Mucosa of rectum (tissue), 2 donors: ENCODE results near the gene SELENBP1.
"Not testable (repeated sequence)": the region's sequence is repeated elsewhere in the genome, so short reads cannot be mapped to it uniquely, and the experiment has no call there.

Experiments
- H3K27ac ChIP-seq, 2 donors: one replicate each; pipeline ENCODE4 v1.7.0; 2013; ENCODE audit warnings: inconsistent platforms in 2 of 2, low read depth in 2 of 2, low read length in 2 of 2
- H3K27me3 ChIP-seq, 2 donors: one replicate each; pipeline ENCODE4 v1.7.0; 2013; ENCODE audit warnings: low read length in 2 of 2; ENCODE audit not compliant: control insufficient read depth in 2 of 2, insufficient read depth in 2 of 2
- H3K36me3 ChIP-seq, 2 donors: one replicate each; pipeline ENCODE4 v1.7.0; 2013; ENCODE audit warnings: low read length in 2 of 2; ENCODE audit not compliant: control insufficient read depth in 2 of 2, insufficient read depth in 2 of 2
- H3K4me1 ChIP-seq, 2 donors: one replicate each; pipeline ENCODE4 v1.7.0; 2013; ENCODE audit warnings: low read length in 2 of 2, mild to moderate bottlenecking in 1 of 2; ENCODE audit not compliant: control insufficient read depth in 2 of 2, insufficient read depth in 2 of 2
- H3K4me3 ChIP-seq, 2 donors: one replicate each; pipeline ENCODE4 v1.7.0; 2013; ENCODE audit warnings: low read length in 2 of 2
- H3K9ac ChIP-seq, 2 donors: one replicate each; pipeline ENCODE4 v1.7.0; 2013; ENCODE audit warnings: low read length in 2 of 2, low read depth in 1 of 2, mild to moderate bottlenecking in 1 of 2
- H3K9me3 ChIP-seq, 2 donors: one replicate each; pipeline ENCODE4 v1.7.0; 2013; ENCODE audit warnings: low read length in 2 of 2; ENCODE audit not compliant: control insufficient read depth in 2 of 2
- donor health status: healthy.
- donor health status: Normal muscosa, but diverticular disease.

SELENBP1 gene

GRCh38 chr1:151364996-151365395 is 7.5 kb downstream of the SELENBP1 start:
- peaks cover 50 to 54% of the 10 kb centered on the region in 2 donors for H3K36me3 ChIP-seq
- H3K9me3 ChIP-seq, result peaks cover 0 to 8% of the 10 kb centered on the region in 2 donors
- no peak overlapping the region for H3K9ac ChIP-seq
- no peak overlapping the region for H3K4me3 ChIP-seq
- H3K4me1 ChIP-seq, result peaks cover 18 to 19% of the 10 kb centered on the region in 2 donors
- H3K27me3 ChIP-seq, result no peaks in the 10 kb centered on the region
- H3K27ac ChIP-seq, result no peak overlapping the region

GRCh38 chr1:151362308-151363155 is 10.0 kb downstream of the SELENBP1 start:
- H3K4me3 ChIP-seq, result no peak overlapping the region
- H3K4me1 ChIP-seq, result no peaks in the 10 kb centered on the region
- H3K9me3 ChIP-seq, result peaks cover 0 to 8% of the 10 kb centered on the region in 2 donors
- H3K27me3 ChIP-seq, result no peaks in the 10 kb centered on the region
- H3K27ac ChIP-seq, result no peak overlapping the region
- H3K9ac ChIP-seq, result no peak overlapping the region
- peaks cover 37% of the 10 kb centered on the region in 2 donors for H3K36me3 ChIP-seq

- Histone ChIP-seq H3K27me3 (no peaks in the 10 kb centered on the region), H3K4me3 (no peak overlapping the region), H3K36me3 (peaks cover 33 to 35% of the 10 kb centered on the region in 2 donors), H3K4me1 (no peaks in the 10 kb centered on the region), H3K27ac (no peak overlapping the region), H3K9me3 (peaks cover 0 to 8% of the 10 kb centered on the region in 2 donors), H3K9ac (no peak overlapping the region)
These were observed 10.6 kb downstream of the SELENBP1 start for GRCh38 chr1:151361883-151362282.

DNA sequence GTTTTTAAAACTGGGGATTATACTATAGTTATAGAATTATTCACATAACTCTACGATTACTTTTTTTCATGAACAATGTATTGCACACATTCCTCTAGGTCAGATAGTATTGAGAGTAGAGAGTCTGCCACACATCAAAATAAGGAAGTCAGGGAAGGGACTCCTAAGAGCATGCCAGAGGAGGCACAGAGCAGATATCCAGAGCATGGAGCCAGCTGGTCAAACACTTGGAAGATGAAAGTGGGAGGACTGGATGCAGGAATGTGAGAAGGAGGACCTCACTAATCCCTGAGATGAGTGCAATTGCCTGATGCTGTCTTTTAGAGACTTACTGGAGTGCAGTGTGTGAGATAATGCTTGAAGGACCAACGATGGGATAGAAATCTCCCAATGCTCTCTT is 15.8 kb downstream of the SELENBP1 start:
- Histone ChIP-seq H3K27ac (no peak overlapping the region), H3K36me3 (no peaks in the 10 kb centered on the region), H3K4me1 (no peaks in the 10 kb centered on the region), H3K4me3 (no peak overlapping the region), H3K9ac (no peak overlapping the region), H3K27me3 (no peaks in the 10 kb centered on the region), H3K9me3 (no peaks in the 10 kb centered on the region)

GRCh38 chr1:151352021-151352718 is 20.3 kb downstream of the SELENBP1 start:
- Histone ChIP-seq H3K4me3 (no peak overlapping the region), H3K9me3 (no peaks in the 10 kb centered on the region), H3K4me1 (peaks cover 0 to 6% of the 10 kb centered on the region in 2 donors), H3K27me3 (no peaks in the 10 kb centered on the region), H3K36me3 (no peaks in the 10 kb centered on the region), H3K9ac (no peak overlapping the region), H3K27ac (no peak overlapping the region)

DNA sequence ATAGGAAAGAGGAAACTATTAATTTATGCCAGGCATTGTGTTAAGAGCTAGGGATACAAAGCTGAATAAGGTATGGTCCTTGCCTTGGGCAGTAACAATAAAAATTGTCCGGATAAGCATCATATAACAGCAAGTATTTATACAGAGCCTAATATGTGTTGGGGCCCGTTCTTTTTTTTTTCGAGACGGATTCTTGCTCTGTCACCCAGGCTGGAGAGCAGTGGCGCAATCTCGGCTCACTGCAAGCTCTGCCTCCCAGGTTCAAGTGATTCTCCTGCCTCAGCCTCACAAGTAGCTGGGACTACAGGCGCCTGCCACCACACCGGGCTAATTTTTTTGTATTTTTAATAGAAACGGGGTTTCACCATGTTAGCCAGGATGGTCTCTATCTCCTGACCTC is 22.2 kb downstream of the SELENBP1 start:
- H3K9ac ChIP-seq, H3K27me3 ChIP-seq, H3K27ac ChIP-seq, H3K9me3 ChIP-seq, H3K36me3 ChIP-seq, H3K4me3 ChIP-seq: not testable (repeated sequence)
- H3K4me1 ChIP-seq, result peaks cover 9 to 15% of the 10 kb centered on the region in 2 donors

DNA sequence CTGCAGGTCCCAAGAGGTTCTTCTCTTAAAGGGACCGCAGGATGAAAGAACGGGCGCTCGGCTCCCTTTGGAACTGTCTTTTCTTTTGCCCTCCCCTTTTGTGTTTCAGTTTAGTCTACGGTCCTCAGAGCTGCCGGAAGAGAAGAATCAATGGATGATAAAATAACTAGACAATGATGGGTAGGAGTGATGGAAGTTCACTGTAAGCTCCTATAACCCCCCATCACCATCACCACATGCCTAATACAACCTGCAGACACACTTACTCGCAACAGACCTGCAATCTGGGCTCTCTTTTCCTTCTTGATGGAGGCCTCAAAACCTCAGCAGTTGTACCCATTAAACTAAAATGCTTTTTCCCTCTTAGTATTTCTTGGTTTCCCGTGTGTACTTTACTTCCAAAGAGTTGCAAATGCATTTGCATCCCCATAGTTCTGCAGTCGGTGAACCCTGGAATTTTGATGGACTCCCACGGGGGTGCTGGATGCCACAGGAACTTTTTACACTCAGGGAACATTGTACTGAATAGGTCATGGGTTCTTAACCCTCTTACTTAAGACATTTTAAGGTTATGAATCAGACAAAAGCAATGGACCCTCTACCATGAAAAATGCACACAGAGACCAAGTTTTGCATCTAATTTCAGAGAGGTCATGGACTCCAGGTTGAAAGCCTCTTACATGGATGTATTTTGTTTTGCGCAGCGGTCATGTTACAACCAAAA is 24.8 kb downstream of the SELENBP1 start:
- Histone ChIP-seq H3K4me3 (peak overlapping the region; percentile 91 to 96), H3K4me1 (peaks cover 9 to 15% of the 10 kb centered on the region in 2 donors), H3K9ac (peak overlapping the region; percentile 83 to 91), H3K27ac (peak overlapping the region; percentile 92 to 93), H3K36me3 (peaks cover 22% of the 10 kb centered on the region in 2 donors), H3K9me3 (no peaks in the 10 kb centered on the region), H3K27me3 (no peaks in the 10 kb centered on the region)

- H3K36me3 ChIP-seq, result peaks cover 24 to 29% of the 10 kb centered on the region in 2 donors
- no peaks in the 10 kb centered on the region for H3K27me3 ChIP-seq
- H3K27ac ChIP-seq, result peak within 1 kb of the TSS; percentile 92 to 93
- peak within 1 kb of the TSS; percentile 83 to 91 for H3K9ac ChIP-seq
- peaks cover 9 to 15% of the 10 kb centered on the region in 2 donors for H3K4me1 ChIP-seq
- H3K9me3 ChIP-seq, result no peaks in the 10 kb centered on the region
- H3K4me3 ChIP-seq, result peak within 1 kb of the TSS; percentile 91 to 96
These were observed 25.6 kb downstream of the SELENBP1 start, which contains the start of gene RFX5 for GRCh38 chr1:151346769-151347522. RFX5 (minus strand) TSS chr1:151347252; CDS start chr1:151346320, 932 bp downstream.

DNA sequence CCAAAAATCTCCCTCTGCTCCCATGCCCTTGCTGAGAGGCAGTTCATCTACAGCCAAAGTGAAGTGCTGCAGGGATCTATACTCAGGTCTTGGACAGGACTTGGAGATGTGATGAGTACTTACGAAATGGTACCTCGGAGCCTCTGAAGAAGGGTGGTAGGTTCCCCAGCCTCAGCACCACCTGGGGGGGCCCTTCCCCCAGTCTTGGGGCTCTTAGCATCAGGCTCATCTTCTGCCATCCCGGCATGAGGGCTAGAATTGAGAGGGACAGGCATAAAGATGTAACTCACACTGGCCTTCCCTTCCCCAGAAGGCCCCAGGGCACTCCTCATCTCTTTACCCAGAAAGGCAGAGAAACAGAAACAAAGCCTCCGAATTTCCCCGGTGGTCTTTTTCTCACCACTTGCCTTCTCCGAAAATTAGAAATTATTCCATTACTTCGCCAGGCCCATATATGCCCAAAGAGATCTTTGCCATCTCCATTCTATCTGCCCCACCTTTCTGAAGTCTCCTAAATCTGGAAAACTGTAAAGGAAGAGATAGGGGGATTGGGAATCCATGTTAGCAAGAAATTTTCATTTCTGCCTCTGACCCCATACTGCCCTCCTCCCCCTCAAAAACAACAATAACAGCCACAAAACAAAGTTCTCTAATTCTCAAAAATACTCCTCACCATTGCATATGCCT is 26.3 kb downstream of the SELENBP1 start:
- H3K9me3 ChIP-seq, result no peaks in the 10 kb centered on the region
- peaks cover 24 to 29% of the 10 kb centered on the region in 2 donors for H3K36me3 ChIP-seq
- H3K27ac ChIP-seq, result peak overlapping the region; percentile 92 to 93
- H3K4me3 ChIP-seq, result peak overlapping the region; percentile 91 to 96
- no peaks in the 10 kb centered on the region for H3K27me3 ChIP-seq
- H3K4me1 ChIP-seq, result peaks cover 9 to 15% of the 10 kb centered on the region in 2 donors
- H3K9ac ChIP-seq, result peak overlapping the region; percentile 83 to 91
